ENCODE measurements around the gene CRY1.

DNA sequence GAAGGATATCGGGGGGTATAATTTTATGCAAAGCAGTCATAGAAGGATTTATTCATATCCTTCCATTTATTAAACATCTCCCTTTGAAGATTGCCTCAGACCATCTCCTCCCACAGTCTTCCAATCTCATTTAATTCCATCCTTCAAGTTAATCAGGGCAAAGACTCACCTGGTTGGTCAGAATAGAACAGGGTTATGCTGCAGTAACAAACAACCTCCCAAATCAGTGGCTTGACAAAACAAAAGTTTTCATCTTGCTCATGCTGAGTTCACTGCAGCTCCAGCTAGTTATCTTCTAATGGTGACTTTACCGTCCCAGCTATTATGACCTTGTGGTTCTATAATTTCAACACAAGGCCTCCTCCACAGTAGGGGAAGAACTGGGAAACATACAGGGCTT lies 57.6 kb downstream of the CRY1 start:
- TF ChIP-seq, protein P1, sequence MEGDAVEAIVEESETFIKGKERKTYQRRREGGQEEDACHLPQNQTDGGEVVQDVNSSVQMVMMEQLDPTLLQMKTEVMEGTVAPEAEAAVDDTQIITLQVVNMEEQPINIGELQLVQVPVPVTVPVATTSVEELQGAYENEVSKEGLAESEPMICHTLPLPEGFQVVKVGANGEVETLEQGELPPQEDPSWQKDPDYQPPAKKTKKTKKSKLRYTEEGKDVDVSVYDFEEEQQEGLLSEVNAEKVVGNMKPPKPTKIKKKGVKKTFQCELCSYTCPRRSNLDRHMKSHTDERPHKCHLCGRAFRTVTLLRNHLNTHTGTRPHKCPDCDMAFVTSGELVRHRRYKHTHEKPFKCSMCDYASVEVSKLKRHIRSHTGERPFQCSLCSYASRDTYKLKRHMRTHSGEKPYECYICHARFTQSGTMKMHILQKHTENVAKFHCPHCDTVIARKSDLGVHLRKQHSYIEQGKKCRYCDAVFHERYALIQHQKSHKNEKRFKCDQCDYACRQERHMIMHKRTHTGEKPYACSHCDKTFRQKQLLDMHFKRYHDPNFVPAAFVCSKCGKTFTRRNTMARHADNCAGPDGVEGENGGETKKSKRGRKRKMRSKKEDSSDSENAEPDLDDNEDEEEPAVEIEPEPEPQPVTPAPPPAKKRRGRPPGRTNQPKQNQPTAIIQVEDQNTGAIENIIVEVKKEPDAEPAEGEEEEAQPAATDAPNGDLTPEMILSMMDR (IDR thresholded peaks at IDR 0.05) = no peak
- TF ChIP-seq POLR2A (IDR thresholded peaks at IDR 0.05) = no peak
